Daoy (cell line): ENCODE data around the gene SERPINE2. TPM values are rescaled to one million over a fixed set of nuclear protein-coding genes. Genes with fewer than 3 reads are reported as not detected.

Experiments used
- DNase-seq: peaks from one replicate; pipeline ENCODE4 v3.0.0-alpha.2; 2015; ENCODE audit warnings: low read depth
- total RNA-seq: library from RNA; depleted of rRNA; stranded (reverse); fragments of >200 nt; shearing (Covaris generic); gene quantifications from 2 replicates; pipeline ENCODE4 v1.2.3, GENCODE V29; 2014; rRNA removed

SERPINE2 gene, protein sequence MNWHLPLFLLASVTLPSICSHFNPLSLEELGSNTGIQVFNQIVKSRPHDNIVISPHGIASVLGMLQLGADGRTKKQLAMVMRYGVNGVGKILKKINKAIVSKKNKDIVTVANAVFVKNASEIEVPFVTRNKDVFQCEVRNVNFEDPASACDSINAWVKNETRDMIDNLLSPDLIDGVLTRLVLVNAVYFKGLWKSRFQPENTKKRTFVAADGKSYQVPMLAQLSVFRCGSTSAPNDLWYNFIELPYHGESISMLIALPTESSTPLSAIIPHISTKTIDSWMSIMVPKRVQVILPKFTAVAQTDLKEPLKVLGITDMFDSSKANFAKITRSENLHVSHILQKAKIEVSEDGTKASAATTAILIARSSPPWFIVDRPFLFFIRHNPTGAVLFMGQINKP
- 18.0 and 21.0 TPM in 2 replicates for total RNA-seq

DNA sequence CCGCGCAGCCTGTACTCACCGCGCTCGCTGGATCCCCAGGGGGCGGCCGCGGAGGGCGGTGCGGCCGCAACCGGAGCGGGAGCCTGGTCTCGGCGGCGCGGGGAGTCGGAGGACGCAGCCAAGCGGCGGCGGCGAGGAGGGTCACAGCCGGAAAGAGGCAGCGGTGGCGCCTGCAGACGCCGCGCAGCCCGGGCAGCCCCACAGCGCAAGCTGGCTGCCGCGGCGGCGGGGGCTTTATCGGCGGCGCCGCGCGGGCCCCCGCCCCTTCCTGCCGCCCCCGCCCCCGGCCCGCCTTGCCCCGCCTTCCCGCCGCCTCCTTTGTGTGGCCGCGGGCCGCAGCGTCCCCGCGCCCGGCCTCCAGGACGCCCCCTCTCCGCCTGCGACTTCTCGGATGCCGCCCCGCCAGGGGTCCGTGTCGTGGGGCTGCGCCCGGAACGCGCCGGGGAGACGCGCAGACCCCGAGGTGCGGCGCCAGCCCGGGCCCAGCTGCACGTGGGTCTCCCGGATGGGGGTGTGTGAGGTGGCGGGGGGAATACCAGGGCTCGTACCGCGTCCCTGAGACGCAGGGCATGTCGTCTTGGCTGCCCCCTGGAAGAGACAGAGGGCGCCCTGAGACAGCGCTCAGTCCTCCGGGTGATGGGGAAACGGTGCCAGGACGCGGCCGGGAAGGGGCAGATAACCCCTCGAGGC is at the start of gene SERPINE2:
Gene SERPINE2, minus strand, starts transcription at position 207 of the 690 bp plus-strand sequence. CDS start 37,386 bp downstream, outside the sequence.
- DNase-seq: peak; percentile 82

DNA sequence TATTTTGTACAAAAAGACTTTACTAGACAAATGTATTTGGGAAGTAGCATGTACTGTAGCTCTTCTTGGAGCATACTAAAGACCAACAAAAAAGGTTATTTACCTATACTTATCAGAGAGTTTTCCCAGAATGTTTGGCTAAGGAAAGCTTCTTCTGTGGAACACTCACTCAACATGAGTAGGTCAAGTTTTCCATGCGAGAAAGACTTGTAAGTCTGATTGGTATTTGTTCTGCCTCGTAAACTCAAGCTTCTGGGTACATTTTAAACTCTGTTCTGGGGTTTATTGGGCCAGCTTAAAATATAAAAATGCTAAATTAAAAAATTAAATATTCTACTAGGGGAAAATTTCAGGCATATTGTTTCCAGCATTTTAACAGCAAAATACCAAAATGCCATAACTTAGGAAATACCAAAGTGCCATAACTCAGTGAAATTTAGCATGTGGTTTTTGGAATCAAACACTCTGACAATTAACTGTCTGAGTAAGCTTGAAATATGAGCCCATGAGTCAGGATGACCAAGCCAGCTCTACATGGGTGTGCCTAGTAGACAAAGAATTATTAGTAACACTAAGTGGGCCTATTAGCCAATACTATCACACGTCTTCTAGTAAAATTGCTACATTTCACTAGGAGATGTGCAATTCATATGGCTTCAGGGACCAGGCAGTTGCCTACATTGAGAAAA is 47.3 kb upstream of the SERPINE2 start:
- DNase-seq: peak; percentile 85

DNA sequence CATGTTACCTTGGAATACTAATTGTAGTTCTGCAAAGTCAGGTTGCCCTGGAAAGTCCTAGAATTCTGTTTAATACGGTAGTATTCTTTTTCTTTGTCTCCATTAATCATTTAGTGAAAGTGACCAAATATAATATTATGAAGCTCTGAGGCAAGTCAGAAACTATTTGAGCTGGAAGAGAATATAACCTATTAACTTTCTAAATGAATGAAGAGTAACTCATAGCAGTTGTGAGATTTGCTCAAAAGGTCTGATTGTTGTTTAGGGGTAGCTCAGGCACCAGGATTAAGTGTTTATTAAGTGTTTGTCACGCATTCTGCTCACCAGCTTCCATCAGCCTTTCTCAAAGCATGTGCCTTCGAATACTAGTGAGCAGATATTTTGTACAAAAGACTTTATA is 46.7 kb upstream of the SERPINE2 start:
- no peak for DNase-seq

GRCh38 chr2:224085246-224085645 is 46.2 kb upstream of the SERPINE2 start:
- peak; percentile 62 for DNase-seq

GRCh38 chr2:224084266-224084892 is 45.3 kb upstream of the SERPINE2 start:
- no peak for DNase-seq

DNA sequence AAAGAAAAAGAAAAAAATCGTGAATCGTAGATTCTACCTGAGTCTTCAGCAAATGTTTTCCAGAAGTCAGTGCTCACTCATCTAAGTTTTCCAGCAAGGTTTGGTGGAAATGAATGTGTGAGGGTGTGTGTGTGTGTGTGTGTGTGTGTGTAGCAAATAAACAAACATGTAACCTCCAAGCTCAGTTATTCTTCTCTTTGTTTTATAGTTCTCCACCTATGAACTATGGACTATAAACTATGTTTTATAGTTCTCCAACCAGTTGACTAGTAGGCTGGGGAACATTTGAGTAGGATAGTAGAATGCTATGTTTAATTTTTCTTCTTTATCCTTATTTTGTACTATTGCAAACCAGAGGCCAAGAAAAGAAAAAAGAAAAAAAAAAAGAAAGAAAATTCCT is 44.6 kb upstream of the SERPINE2 start:
- DNase-seq: no peak

- no peak for DNase-seq
Measured at GRCh38 chr2:224078656-224079055, 39.6 kb upstream of the SERPINE2 start.

GRCh38 chr2:224077773-224078507 is 38.9 kb upstream of the SERPINE2 start:
- DNase-seq: no peak

DNA sequence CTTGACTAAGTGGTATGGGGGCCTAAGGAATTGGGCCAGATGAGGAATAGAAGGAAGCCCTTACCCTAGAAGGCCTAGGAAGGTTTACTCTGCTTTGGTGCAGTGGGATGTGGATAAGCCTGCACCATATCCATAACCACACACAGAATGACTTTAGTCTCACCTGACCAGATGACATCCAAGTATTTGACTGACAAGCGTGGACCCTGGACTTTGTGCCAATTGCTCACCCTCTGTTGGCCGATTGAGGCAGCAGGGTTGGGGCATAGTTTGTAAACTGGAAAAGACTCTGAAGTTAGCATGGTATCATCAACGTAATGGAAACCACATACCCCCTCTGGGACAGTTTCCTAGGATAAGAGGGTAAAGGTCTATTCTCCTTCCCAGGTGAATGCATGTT is 36.5 kb upstream of the SERPINE2 start:
- no peak for DNase-seq

DNA sequence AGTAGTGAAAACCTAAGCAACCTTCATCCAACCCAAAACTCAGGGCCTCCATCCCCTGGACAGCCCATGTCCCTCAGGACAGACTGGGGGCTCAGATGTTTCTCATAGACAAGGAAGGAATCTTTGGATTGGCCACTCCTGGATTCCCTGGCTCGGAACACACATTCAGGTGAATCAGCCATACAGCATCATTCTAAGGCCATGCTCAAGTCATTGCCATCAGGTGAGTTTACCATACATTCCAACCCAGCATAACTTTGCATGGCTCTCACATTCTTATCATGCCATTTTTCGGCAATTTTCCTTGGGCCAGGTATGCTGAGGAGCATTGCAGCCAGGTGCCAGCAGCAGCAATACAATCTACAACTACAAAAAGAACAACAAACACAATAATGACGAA is 34.6 kb upstream of the SERPINE2 start:
- no peak for DNase-seq

GRCh38 chr2:224072541-224073188 is 33.6 kb upstream of the SERPINE2 start:
- DNase-seq: no peak

DNA sequence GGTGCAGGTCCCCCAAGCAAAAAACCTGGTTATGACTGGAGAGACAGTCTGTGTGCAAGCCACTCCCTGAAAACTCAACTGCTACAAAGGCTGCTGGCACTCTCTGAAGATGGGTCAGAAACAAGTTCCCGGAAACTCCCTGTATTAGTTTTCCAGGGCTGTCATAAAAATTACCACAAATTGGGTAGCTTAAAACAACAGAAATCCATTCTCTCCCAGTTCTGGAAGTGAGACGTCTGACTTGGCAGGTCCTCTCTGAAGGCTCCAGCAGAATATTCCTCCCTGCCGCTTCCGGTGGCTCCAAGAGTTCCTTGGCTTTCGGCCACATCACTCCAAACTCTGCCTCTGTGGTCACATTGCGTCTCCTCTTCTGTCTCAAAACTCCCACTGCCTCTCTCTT is 30.1 kb upstream of the SERPINE2 start:
- DNase-seq: peak; percentile 21

DNA sequence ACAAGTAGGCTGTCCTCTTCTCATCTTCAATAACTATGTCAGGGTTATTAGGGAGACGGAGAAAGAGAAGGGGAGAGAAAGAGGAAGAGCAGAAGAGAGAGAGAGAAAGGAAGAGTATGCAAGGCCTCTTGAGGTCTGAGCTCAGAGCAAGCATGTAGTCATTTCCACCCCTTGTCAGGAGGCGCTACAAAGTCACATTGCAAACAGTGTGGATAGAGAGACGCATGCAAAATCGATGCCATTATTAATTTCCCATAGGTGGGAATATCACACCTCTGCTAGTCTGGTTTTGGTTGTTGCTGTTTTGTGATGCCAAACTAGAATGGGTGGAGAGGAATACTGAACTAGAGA is 24.2 kb upstream of the SERPINE2 start:
- no peak for DNase-seq

DNA sequence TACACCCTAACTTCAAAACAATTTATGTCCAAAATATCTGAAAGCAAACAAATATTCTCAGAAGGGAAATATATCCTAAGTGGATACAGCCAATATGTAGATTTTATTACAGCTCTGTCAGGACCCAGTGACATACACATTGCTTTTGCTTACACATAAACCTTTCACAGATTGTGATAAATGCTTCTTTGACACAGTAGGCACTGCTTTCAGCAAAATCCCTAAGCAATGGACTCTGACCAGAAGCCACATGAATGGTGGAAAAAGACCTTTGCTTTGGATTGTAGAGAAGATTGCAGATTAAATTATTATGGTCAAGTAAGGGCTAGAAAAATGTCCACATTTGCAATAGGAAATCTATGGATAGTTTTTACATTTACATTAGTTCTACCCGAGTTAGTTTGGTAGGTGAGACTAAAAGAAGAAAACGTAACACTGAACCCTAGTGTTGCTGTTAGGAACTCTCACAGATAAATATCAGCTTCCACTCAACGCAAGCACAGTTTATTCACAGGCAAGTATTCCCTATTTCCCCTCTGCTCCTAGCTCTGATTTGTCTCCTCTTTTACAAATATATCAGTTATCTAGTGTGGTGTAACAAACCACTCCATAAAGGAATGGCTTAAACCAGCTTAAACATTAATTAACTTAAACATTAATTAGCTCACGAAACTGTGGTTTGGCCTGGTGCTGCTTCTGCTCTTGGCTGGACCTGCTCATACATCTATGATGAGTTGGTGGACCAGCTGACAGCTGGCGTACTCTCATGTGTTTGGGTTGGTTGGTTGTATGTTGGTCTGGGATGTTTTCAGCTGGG is 23.6 kb upstream of the SERPINE2 start:
- DNase-seq: no peak

GRCh38 chr2:224060783-224061482 is 21.8 kb upstream of the SERPINE2 start:
- no peak for DNase-seq

- no peak for DNase-seq
Measured at GRCh38 chr2:224059178-224059577, 20.1 kb upstream of the SERPINE2 start.

GRCh38 chr2:224058048-224058775 is 19.1 kb upstream of the SERPINE2 start:
- DNase-seq: no peak

DNA sequence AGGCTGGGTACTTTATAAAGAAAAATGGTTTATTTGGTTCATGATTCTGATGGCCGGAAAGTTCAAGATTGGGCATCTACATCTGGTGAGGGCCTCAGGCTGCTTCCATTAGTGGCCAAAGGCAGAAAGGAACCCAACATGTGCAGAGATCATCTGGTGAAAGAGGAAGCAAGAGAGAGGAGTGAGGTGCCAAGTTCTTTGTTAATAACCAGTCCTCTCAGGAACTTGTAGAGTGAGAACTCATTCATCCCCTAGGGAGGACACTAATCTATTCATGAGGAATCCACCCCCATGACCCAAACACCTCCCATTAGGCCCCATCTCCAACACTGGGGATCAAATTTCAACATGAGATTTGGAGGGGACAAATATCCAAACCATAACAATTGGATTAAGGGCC is 17.8 kb upstream of the SERPINE2 start:
- DNase-seq: no peak

DNA sequence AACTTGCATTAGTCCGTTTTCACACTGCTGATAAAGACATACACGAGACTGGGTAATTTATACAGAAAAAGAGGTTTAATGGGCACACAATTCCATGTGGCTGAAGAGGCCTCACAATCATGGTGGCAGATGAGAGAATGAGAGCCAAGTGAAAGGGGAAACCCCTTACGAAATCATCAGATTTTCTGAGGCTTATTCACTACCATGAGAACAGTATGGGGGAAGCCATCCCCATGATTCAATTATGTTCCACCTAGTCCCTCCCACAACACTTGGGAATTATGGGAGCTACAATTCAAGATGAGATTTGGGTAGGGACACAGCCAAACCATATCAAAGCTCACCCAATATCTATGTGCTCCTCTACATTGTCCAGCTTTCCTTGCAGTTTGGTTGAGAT is 16.0 kb upstream of the SERPINE2 start:
- no peak for DNase-seq
